ENCODE results near the gene DDIT4.

DNA sequence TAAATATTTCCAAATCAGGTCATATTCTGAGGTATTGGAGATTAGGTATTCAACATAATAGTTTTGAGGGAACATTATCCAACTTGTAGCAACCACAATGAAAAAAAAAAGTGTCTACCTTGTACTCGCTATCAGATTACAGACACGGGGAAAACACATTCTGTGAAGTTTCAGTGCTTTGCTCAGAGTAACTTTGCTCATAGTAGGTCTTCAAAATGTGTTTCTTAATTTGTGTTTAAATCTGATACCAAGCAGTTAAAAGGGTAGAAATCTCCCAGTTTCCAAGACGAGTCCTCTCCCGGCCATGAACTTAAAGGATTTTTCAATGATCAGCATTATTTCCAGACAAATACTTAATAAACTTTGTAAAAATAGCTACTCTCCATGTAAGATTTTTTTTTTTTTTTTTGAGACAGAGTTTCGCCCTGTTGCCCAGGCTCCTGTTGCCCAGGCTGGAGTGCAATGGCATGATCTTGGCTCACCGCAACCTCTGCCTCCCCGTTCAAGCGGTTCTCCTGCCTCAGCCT, 39.2 kb downstream of the DDIT4 start:
- TF ChIP-seq CTCF (IDR thresholded peaks at IDR 0.05) (no peak), POLR2A (IDR thresholded peaks at IDR 0.05) (no peak)
